Epidermal melanocyte (primary cell): ENCODE measurements around the gene DNAH5.
A peak's percentile ranks its signal among the peaks of the same experiment; 100 is the strongest.
"Not testable (repeated sequence)": the region's sequence is repeated elsewhere in the genome, so short reads cannot be mapped to it uniquely, and the experiment has no call there.

Source experiments
- DNase-seq: peaks from one replicate; pipeline ENCODE4 v3.0.0; 2011; ENCODE audit warnings: low spot score; ENCODE audit not compliant: insufficient read length

Gene DNAH5, protein sequence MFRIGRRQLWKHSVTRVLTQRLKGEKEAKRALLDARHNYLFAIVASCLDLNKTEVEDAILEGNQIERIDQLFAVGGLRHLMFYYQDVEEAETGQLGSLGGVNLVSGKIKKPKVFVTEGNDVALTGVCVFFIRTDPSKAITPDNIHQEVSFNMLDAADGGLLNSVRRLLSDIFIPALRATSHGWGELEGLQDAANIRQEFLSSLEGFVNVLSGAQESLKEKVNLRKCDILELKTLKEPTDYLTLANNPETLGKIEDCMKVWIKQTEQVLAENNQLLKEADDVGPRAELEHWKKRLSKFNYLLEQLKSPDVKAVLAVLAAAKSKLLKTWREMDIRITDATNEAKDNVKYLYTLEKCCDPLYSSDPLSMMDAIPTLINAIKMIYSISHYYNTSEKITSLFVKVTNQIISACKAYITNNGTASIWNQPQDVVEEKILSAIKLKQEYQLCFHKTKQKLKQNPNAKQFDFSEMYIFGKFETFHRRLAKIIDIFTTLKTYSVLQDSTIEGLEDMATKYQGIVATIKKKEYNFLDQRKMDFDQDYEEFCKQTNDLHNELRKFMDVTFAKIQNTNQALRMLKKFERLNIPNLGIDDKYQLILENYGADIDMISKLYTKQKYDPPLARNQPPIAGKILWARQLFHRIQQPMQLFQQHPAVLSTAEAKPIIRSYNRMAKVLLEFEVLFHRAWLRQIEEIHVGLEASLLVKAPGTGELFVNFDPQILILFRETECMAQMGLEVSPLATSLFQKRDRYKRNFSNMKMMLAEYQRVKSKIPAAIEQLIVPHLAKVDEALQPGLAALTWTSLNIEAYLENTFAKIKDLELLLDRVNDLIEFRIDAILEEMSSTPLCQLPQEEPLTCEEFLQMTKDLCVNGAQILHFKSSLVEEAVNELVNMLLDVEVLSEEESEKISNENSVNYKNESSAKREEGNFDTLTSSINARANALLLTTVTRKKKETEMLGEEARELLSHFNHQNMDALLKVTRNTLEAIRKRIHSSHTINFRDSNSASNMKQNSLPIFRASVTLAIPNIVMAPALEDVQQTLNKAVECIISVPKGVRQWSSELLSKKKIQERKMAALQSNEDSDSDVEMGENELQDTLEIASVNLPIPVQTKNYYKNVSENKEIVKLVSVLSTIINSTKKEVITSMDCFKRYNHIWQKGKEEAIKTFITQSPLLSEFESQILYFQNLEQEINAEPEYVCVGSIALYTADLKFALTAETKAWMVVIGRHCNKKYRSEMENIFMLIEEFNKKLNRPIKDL (N-terminal part only)

DNA sequence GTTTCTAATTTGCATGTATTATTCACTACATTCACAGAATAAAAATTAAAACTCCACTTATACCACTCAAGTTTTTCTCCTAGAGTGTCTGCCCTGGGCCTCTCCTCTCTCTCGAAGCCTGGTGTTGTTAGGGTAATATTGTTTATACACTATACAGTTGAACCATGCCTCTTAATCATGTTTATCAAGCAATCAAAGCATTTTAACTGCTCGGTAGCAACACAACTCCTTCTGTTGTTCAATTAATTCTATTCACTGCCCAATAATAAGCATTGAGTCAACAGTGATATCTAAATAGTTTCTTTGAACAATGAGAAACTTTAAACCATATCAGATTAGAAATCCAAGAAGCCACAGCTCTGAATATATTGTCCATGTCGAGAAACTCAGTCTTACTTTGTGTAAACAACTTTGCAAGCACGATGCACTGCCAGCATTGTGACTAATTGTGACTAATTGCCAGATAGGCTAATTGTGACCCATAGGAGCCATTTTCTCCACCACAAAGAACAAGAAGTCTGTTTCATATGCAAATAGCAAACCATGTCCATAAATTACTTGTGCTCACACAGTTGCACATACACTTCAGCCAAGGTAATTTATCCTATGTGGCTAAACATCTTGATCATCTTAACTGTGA, at the start of gene DNAH5:
TSS of gene DNAH5 (minus strand) at position 129 of the 640 bp plus-strand sequence. CDS start 250 bp downstream, outside the sequence.
- no peak for DNase-seq

DNA sequence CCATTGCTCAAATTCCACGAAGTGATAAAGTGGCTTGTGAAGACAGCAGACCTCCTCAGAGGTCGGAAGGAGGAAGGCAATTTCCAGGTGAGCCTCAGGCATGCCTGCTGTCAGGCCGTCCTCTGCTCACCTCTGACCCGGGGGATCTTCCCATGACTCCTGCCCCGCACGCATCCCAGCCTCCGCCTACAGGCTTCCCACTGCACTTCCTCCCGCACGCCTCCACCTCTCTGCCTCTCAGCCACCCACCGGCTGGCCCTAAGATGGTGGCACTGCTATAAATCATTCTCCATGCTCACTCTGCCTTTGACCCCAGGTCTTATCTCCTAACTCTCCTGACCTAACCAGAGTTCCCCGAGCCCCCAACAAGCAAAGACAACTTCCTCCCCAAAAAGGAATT, 49.4 kb upstream of the DNAH5 start:
- no peak for DNase-seq

DNA sequence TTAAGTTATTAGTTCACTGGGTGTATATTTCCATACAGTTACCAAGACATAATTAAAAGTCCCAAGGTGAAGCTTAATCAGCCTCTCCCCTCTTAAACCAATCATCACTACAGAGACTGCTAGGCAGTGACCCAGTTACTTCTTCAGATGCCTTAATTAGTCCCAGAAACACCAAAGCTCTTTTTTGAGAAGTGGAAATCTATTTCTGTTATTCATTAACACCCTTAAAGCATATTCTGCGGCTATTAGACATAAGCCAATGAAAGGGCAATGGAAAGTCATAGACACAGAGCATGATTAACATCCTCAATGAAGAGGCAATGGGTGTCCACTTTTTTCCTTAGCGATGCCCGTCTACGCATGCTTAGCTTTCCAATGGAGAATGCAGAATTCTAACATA, 48.3 kb upstream of the DNAH5 start:
- DNase-seq = no peak

DNA sequence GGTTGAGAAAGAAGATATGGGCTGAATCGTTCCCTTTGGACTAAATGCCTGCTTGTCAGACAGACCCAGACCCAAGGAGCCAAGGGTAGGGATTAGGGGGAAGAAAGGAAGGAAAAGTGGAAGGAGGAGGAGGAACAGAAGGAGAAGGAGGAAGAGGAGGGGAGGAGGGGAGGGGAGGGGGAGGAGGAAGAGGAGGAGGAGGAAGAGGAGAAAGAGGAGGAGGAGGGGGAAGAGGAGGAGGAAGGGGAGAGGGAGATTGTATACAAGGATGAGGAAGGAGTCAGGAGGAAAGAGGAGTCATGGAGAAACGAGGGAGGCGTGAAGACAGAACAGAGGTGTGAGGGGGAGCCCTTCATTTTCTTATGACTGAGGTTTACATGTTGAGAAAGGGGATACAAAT, 46.9 kb upstream of the DNAH5 start:
- no peak for DNase-seq

DNA sequence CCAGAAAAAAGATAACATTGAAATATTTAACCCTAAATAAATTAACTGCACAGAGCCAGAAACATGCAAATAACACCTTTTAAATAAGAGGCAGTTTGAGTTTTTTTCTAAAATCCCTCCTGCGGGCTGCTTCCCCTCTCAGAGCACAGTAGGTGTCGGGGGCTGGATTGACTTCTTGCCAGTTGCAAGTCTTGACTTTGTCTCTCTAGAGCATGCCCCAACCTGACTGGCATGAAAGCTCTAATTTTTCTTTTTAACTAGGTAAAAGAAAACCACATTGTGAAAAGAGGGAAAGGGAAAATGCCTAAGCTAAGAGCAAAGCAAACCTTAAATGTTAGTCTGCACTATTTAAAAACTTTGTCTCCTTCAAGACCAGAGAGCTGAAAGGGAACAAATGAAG, 46.4 kb upstream of the DNAH5 start:
- no peak for DNase-seq

DNA sequence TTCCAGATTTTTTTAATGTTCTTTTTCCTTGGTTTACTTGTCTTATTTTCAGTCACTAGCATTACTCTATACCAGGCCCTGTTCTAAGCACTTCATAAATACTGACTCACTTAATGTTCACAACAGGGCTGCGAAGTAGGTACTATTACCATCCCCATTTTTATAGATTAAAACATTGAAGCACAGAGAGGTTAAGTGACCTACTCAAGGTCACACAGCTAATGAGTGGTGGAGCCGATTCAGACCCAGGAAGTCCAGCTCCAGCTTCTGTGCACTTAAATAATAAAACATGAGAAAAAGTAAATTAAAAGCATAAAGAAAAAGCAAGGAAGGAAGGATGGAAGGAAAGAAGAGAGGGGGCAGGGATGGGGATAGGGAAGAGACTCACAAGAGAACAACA, 45.3 kb upstream of the DNAH5 start:
- DNase-seq = no peak

DNA sequence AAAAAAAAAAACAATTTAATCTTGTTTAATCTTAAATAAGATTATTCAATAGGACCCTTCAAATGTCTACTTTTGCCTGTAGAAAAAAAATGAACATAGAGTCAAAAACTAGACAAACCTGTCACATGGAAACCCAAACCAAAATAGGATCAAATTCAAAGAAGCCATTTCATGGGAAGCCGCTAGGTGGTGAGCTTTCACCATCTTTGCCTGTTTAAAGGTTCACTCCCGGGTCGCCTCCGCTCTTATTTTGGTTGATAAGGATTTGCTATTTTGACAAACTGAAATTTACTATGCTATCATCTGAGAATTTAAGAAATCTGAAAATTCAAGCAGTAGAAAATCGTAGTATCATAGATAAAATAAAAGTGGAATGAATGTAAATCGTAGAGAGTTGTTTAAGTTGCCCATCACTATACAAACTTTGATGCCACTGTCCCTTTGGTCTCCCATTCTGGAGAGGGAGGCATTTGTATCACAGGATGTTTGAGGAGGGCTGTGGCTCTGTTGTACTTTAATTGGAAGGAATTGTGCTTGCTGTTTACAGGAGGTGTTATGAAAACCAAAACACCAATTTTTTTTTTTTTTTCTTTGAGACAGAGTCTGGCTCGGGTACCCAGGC, 43.5 kb upstream of the DNAH5 start:
- peak; percentile 75 for DNase-seq

DNA sequence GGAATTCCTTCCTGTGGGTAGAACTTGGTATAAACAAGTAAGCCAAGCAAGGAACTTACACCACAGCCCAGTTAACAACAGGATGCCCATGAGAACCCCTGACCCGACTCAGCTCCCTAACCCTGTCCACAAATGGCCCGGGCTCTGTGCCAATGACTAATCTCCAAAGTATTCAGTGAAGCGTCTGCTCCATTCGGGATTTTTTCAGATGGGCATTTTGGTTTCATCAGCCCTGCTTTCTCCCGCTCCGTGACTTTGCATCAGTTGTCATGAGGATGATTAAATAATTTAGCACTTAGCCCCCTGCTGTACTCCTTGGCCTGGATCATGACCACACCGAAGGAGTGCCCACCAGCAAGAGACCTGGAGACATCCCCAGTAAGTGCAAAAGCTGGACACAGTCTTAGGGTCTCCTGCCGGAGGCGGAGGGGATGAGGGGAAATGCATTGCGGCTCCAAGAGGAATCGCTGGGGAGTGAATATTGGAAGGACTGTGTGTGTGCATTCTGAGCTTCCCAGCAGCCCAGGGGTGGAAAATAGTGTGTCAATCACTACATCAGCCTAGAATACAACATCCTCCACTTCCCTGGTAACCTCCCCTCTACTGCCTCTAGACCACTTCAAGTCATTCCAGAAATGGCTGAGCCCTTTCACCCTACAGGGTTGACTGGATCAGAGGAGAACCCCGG, 41.4 kb upstream of the DNAH5 start:
- DNase-seq = peak; percentile 31

DNA sequence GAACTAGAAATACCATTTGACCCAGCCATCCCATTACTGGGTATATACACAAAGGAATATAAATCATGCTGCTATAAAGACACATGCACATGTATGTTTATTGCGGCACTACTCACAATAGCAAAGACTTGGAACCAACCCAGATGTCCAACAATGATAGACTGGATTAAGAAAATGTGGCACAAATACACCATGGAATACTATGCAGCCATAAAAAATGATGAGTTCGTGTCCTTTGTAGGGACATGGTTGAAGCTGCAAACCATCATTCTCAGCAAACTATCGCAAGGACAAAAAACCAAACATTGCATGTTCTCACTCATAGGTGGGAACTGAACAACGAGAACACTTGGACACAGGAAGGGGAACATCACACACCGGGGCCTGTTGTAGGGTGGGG, 40.4 kb upstream of the DNAH5 start:
- not testable (repeated sequence) for DNase-seq

DNA sequence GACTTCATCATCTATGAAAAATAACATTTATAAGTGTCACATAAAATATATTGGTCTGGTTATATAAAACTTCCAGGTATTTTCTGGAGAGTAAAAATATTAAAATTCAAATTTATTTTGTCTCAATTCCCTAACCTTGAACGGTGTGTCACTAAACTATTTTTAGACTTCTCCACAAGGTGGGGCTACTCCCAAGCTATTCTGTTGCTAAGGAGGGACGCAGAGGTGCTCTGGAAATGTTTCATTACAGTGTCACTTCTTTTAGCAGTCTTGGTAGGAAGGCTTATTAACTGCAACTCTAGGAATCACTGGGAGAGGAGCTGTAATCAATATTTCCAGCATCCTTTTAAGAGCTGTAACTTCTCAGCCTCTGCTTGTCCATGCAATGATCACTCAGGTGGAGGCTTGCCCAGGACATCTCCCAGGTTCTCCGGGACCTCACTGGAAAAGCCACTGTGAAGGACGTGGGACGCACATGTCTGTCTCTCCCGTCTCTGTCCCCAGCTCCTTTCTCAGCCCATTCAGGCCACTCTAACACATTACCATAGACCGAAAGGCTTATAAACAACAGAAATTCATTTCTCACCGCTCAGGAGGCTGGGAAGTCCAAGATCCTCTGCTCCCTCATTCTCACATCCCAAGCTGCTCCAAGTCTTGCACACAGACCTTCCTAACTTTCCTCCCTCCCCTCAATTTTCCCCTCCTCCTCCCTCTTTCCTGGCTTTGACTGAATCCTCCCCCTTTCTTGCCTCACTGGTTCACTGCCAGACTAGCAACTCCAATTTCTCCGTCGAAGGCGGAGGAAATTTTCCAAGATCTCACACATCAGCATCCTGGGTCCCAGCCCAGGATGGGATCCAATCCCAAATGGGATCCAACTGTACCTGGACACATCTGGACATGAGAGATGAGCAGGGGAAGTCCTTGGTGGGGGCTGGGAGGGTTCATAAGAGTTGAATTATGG, 32.7 kb upstream of the DNAH5 start:
- DNase-seq = no peak

DNA sequence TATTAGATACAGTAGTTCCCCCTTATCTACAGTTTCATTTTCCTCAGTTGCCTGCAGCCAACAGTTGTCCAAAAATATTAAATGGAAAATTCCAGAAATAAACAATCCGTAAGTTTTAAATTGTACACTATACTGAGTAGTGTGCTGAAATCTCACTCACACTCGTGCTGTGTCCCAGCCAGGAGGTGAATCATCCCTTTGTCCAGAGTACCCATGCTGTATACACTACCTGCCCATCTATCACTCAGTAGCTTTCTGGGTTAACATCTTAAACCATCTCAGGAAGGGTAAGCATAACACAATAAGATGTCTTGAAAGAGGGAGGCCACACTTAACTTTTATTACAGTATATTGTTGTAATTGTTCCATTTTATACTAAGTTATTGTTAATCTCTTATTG, 31.7 kb upstream of the DNAH5 start:
- no peak for DNase-seq

DNA sequence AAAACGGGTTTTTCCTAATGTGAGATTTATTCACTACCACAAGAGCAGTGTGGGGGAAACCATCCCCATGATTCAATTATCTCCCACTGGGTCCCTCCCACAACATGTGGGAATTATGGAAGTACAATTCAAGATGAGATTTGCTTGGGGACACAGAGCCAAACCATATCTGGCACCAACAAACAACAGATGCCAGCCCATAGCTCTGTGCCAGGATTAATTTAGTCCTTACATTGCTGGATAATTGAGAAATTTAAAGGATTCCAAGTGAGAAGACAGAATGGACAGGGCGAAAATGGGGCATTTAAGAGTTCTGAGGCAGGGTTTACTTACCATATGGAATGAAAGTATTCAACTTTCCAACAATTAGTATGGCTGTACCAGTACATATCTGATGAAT, 30.8 kb upstream of the DNAH5 start:
- no peak for DNase-seq

DNA sequence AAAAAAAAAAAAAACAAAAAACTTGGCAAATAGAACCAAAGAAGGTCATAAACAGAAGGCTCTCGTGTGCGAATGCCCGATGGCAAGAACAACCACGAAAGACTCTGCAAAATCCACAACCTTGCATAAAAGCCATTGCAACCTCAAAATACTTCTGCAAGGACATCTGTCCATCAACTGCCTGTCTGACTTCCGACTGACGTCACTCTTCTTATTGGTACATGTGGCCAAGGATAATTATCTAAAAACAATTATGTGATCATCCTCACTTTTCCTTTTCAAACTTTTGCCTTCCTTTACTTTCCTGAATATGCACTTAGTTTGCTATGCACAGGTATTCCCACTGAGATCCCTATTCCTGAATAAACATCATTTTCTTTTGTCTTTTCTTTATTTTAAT, 29.2 kb upstream of the DNAH5 start:
- no peak for DNase-seq

DNA sequence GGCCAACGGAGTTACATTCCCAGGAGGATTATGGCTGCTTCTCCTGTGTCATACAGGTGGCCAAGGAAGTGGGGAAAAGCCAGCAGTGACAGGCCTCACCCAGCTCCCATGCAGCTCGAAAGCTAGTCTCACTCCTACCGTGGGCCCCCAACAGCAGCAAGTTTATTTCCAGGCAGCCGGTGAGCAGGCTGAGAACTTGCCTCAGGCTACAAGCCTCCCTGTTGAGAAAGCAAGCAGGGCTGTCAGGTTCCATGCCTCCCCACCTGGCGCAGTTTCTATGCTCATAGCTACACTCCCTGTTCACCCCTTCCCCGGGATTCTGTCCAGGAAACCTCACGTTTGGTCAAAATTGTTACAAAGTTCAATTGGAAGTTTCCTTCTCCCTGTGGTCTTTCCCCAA, 27.5 kb upstream of the DNAH5 start:
- no peak for DNase-seq

DNA sequence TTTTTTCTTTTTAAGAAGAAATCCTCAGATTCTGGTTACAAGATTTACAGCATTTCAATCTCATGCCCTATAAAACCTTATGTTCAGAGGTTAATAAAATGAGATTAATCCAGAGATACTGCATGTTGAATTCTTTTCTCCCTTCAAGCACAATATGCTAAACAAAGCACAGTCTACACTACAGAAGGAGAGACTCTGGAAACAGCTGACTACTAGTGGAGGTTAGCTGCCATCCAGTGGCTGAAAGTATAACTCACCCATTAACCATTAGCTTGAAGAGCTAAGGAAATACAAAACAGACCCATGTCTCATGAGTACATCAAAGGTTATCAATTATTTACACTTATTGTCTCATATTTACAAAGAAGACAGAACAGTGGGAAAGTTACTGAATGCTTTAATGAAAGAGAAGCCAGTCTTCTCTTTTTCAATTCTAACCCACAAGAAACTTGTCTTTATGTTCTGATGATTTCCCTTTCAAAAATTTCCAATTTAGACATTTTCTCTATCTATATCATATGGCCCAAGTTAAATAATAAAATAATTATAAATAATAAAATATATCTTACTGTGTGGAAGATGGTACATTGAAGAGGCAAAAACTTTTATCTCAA, 12.7 kb upstream of the DNAH5 start:
- peak; percentile 26 for DNase-seq

DNA sequence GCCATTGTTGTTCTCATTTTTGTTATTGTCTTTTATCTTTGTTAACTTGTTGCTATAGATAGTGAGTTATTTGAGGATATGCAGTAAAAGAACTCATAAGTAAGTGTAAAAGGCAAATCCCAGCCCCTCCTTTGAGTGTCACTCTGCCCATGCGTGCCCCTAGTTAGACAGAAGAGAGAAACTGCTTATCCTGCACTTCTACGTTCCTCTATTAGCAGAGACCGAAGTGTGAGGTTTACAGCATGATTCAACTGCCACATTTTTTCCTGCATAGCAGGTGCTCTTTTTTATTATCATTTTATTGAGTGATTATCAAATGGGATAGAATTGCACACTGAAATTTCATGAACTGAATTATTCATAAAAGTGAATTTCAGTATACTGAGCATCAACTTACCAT, 12.0 kb upstream of the DNAH5 start:
- DNase-seq = no peak

DNA sequence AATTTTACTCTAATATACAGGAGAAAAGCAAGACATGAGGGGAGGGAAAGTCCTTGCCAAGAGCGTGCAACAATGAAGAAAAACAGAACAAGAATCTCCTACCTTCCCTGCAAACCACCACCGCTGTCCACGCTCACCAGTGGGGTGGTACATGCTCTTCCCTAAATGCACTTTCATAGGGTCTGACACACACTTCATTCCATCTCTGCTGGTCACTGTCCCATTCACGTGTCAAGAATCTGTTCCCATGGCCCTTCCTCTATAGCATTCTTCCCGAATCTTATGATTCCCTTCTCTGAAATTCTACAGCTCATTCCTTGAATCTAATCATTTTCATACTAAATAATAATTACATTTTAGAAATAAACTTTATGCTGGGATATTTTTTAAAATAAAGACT, 11.4 kb upstream of the DNAH5 start:
- no peak for DNase-seq

DNA sequence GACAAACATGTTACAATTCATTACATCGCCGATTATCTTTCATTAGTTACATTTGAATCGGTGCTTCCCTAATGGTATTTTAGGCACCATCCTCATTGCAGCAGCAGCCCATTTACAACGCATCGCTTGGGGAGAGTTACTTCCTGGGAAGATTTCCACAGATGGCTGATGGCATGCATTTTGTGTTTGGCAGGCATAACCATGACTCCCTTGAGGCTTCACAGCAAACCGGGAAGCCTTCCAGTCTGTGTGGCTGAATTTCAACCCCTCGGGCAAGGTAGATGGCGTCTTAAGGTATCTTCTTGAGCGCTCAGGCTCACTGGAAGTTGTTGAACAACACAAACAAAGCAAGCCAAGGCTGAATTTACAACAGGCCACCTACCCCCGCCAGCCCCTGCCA, 1.6 kb upstream of the DNAH5 start:
- DNase-seq = no peak

DNA sequence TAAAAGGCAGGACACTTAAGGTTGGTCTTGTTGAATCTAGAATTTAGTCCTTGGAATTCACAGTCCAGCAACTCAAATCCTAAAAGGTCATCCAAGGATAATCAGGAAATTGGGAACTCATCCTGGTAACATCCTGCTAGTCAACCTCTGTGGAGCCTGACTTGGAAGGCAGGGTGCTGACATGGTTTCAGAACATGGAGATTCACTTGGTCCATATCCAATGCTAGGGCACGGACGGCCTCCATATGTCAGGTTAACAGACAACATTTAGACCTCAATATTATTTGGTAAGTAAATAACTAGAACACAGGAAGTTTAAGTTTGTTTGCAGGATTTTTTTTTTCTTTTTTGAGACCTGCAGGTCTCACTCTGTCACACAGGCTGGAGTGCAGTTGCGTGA, 783 bp upstream of the DNAH5 start:
- DNase-seq = no peak
